A673 (cell line): ENCODE results near the gene OR2AT4. TPM values are rescaled to one million over a fixed set of nuclear protein-coding genes. Genes with fewer than 3 reads are reported as not detected.

Source experiments
- BruUV-seq: library from RNA; stranded (reverse); fragments of 400-500 nt; replicated peaks from 2 replicates; lab custom pipeline; 2021; lab: Mats Ljungman, UMichigan
- CTCF ChIA-PET: fragments of 300-600 bp; sonication (Branson Sonifier 250); formaldehyde crosslinking; loops from one replicate; lab custom pipeline; 2022; ENCODE audit warnings: antibody characterized with exemption; lab: Charles Lee
- POLR2A ChIA-PET: fragments of 300-600 bp; sonication (Branson Sonifier 250); formaldehyde crosslinking; loops from one replicate; lab custom pipeline; 2022; ENCODE audit warnings: antibody characterized with exemption; ENCODE audit not compliant: low non-redundant PET; lab: Charles Lee
- DNase-seq: peaks from one replicate; pipeline ENCODE4 v3.0.0-alpha.2; 2015; ENCODE audit warnings: low spot score
- H3K27ac ChIP-seq: fragments of 200-600 bp; sonication (generic); 2 replicates; pipeline ENCODE4 v1.5.1; 2016; ENCODE audit warnings: mixed run types, low read depth, mild to moderate bottlenecking, mixed read lengths, antibody characterized with exemption, low read length; ENCODE audit not compliant: poor library complexity, severe bottlenecking
- H3K27me3 ChIP-seq: fragments of 200-600 bp; sonication (generic); replicated peaks from 2 replicates; pipeline ENCODE4 v1.6.1; 2017; ENCODE audit warnings: mixed run types, low read depth, mild to moderate bottlenecking, mixed read lengths, antibody characterized with exemption, low read length; ENCODE audit not compliant: insufficient read depth, poor library complexity
- H3K36me3 ChIP-seq: fragments of 200-600 bp; sonication (generic); 2 replicates; pipeline ENCODE4 v1.6.1; 2016; ENCODE audit warnings: mixed run types, mild to moderate bottlenecking, mixed read lengths, antibody characterized with exemption, low read length; ENCODE audit not compliant: insufficient read depth, poor library complexity, severe bottlenecking
- H3K4me1 ChIP-seq: fragments of 200-600 bp; sonication (generic); 2 replicates; pipeline ENCODE4 v1.6.1; 2017; ENCODE audit warnings: mixed run types, mild to moderate bottlenecking, mixed read lengths, antibody characterized with exemption, low read length; ENCODE audit not compliant: insufficient read depth, poor library complexity, severe bottlenecking
- H3K4me3 ChIP-seq: fragments of 200-600 bp; sonication (generic); 2 replicates; pipeline ENCODE4 v1.5.1; 2016; ENCODE audit warnings: low read depth, mixed run types, mild to moderate bottlenecking, mixed read lengths, low read length; ENCODE audit not compliant: poor library complexity, severe bottlenecking
- H3K9me3 ChIP-seq: fragments of 200-600 bp; sonication (generic); 2 replicates; pipeline ENCODE4 v1.6.1; 2016; ENCODE audit warnings: mixed run types, low read depth, mild to moderate bottlenecking, mixed read lengths, antibody characterized with exemption, low read length; ENCODE audit not compliant: poor library complexity, severe bottlenecking
- EZH2 ChIP-seq: fragments of 200-600 bp; sonication (generic); IDR thresholded peaks from 2 replicates; pipeline ENCODE4 v1.6.1; 2017; ENCODE audit warnings: borderline replicate concordance, low read depth, mild to moderate bottlenecking, mixed read lengths, antibody characterized with exemption, low read length; ENCODE audit not compliant: poor library complexity, severe bottlenecking
- intact Hi-C: fragments of 100-400 bp; cut with micrococcal nuclease; formaldehyde crosslinking; loops from one replicate; pipeline ENCODE4 v1.10.0; 2022; ENCODE audit not compliant: unreplicated experiment
- total RNA-seq: library from RNA; stranded (reverse); gene quantifications from 2 replicates; pipeline ENCODE4 v1.2.3, GENCODE V29; 2021
- TF ChIP-seq, protein P1 (sequence below): fragments of 300-800, 200-600 bp; sonication (generic); conservative IDR thresholded peaks from 2 replicates; pipeline ENCODE4 v1.5.1; 2017; ENCODE audit warnings: low read depth, mild to moderate bottlenecking, antibody characterized with exemption, low read length, moderate library complexity, mixed read lengths

The OR2AT4 gene
- total RNA-seq, 1 experiment from 2014 or later, result not detected

- no peaks in the 10 kb centered on the region for H3K27me3 ChIP-seq
- no peak overlapping the region for H3K4me3 ChIP-seq
- intact Hi-C loops, result loop anchor here (1.0 kb wide), 1 partner anchor 103 kb away; no protein-coding TSS in a partner anchor
- H3K9me3 ChIP-seq, result no peaks in the 10 kb centered on the region
- no peaks in the 10 kb centered on the region for H3K36me3 ChIP-seq
- H3K27ac ChIP-seq, result no peak overlapping the region
- POLR2A ChIA-PET, result no interaction called here
- no TSS peak for BruUV-seq
- TF ChIP-seq, protein P1, sequence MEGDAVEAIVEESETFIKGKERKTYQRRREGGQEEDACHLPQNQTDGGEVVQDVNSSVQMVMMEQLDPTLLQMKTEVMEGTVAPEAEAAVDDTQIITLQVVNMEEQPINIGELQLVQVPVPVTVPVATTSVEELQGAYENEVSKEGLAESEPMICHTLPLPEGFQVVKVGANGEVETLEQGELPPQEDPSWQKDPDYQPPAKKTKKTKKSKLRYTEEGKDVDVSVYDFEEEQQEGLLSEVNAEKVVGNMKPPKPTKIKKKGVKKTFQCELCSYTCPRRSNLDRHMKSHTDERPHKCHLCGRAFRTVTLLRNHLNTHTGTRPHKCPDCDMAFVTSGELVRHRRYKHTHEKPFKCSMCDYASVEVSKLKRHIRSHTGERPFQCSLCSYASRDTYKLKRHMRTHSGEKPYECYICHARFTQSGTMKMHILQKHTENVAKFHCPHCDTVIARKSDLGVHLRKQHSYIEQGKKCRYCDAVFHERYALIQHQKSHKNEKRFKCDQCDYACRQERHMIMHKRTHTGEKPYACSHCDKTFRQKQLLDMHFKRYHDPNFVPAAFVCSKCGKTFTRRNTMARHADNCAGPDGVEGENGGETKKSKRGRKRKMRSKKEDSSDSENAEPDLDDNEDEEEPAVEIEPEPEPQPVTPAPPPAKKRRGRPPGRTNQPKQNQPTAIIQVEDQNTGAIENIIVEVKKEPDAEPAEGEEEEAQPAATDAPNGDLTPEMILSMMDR, result no peak
- no peak for TF ChIP-seq EZH2
- H3K4me1 ChIP-seq, result no peaks in the 10 kb centered on the region
- CTCF ChIA-PET, result interaction anchor here (1.1 kb wide), 1 partner anchor 108 kb away, joined by 3 read pairs; no protein-coding TSS in a partner anchor
- DNase-seq, result no peak
These were observed 64.1 kb downstream of the OR2AT4 start for GRCh38 chr11:75032550-75032935.

- DNase-seq, result peak; percentile 74
- ChIA-PET POLR2A (no interaction called here), CTCF (interaction anchor here (1.1 kb wide), 1 partner anchor 108 kb away, joined by 3 read pairs; no protein-coding TSS in a partner anchor)
- TF ChIP-seq EZH2, result no peak
- TF ChIP-seq, protein P1, result peak; percentile 86
- intact Hi-C loops, result loop anchor here (1.0 kb wide), 1 partner anchor 103 kb away; no protein-coding TSS in a partner anchor
- no peak overlapping the region for H3K27ac ChIP-seq
- no peak overlapping the region for H3K4me3 ChIP-seq
- no peaks in the 10 kb centered on the region for H3K27me3 ChIP-seq
- no peaks in the 10 kb centered on the region for H3K9me3 ChIP-seq
- H3K36me3 ChIP-seq, result no peaks in the 10 kb centered on the region
- no peaks in the 10 kb centered on the region for H3K4me1 ChIP-seq
- no TSS peak for BruUV-seq
These were observed 64.7 kb downstream of the OR2AT4 start for GRCh38 chr11:75031771-75032549.

Other genes with a start within 250 kb of the OR2AT4 start
- gene XRRA1, start 147.8 kb downstream of the OR2AT4 start, total RNA-seq, result 7.3 and 10.0 TPM in 2 replicates
- gene SPCS2, start 147.6 kb downstream of the OR2AT4 start, total RNA-seq, result 207 and 241 TPM in 2 replicates
- gene NEU3, start 107.9 kb downstream of the OR2AT4 start, total RNA-seq, result 11.5 and 13.3 TPM in 2 replicates
- gene SLCO2B1, start 54.2 kb upstream of the OR2AT4 start, total RNA-seq, result 1.0 and 1.1 TPM in 2 replicates
- gene TPBGL, start 143.9 kb upstream of the OR2AT4 start, total RNA-seq, result 0.24 and 0.41 TPM in 2 replicates